ENCODE measurements around the gene KHDRBS1.

GRCh38 chr1:31981456-31981839 is 32.2 kb upstream of the KHDRBS1 start:
- TF ChIP-seq GATA2 (IDR thresholded peaks at IDR 0.05; ENCODE audit: low read depth, low read length), result no peak
- no peak for TF ChIP-seq GATA3 (IDR thresholded peaks at IDR 0.05; ENCODE audit: low read depth, low read length)

Measured in SH-SY5Y (cell line).